Lung (tissue), 12 donors: ENCODE data around the gene BCL10. TPM values are rescaled to one million over a fixed set of nuclear protein-coding genes. Genes with fewer than 3 reads are reported as not detected.
A peak's percentile ranks its signal among the peaks of the same experiment; 100 is the strongest.

Source experiments
- ATAC-seq: fragments of 200-7000 bp; cut with Tn5 transposase; one replicate; pipeline ENCODE4 v1.9.1; 2020; ENCODE audit warnings: moderate number of reproducible peaks; ENCODE audit not compliant: insufficient read depth, low FRiP score
- DNase-seq, 3 donors: peaks; one replicate each; pipeline ENCODE4 v3.0.0-alpha.2; 2013 to 2017
- H3K27ac ChIP-seq, 2 donors: one replicate each; pipeline ENCODE4 v1.5.1; 2013; ENCODE audit warnings: mild to moderate bottlenecking in 2 of 2, moderate library complexity in 2 of 2, control low read depth in 1 of 2, inconsistent platforms in 1 of 2, low read depth in 1 of 2, low read length in 1 of 2
- H3K27me3 ChIP-seq, 3 donors: one replicate each; pipeline ENCODE4 v1.5.1; 2013; ENCODE audit warnings: low read length in 2 of 3; ENCODE audit not compliant: control insufficient read depth in 3 of 3, insufficient read depth in 3 of 3
- H3K36me3 ChIP-seq, 4 donors: one replicate each; pipeline ENCODE4 v1.5.1; 2013; ENCODE audit warnings: low read length in 4 of 4, mild to moderate bottlenecking in 1 of 4, moderate library complexity in 1 of 4; ENCODE audit not compliant: control insufficient read depth in 4 of 4, insufficient read depth in 4 of 4
- H3K4me1 ChIP-seq, 5 donors: one replicate each; pipeline ENCODE4 v1.5.1; 2013; ENCODE audit warnings: low read length in 5 of 5, mild to moderate bottlenecking in 2 of 5, moderate library complexity in 1 of 5; ENCODE audit not compliant: control insufficient read depth in 5 of 5, insufficient read depth in 5 of 5
- H3K4me3 ChIP-seq: one replicate; pipeline ENCODE4 v1.5.1; 2013; ENCODE audit warnings: mild to moderate bottlenecking, control low read depth, moderate library complexity
- H3K9ac ChIP-seq, 2 donors: one replicate each; pipeline ENCODE4 v1.5.1; 2013; ENCODE audit warnings: low read length in 2 of 2, control low read depth in 1 of 2; ENCODE audit not compliant: insufficient read depth in 1 of 2
- H3K9me3 ChIP-seq, 4 donors: one replicate each; pipeline ENCODE4 v1.5.1; 2013; ENCODE audit warnings: low read length in 3 of 4, mild to moderate bottlenecking in 1 of 4, moderate library complexity in 1 of 4; ENCODE audit not compliant: control insufficient read depth in 4 of 4, insufficient read depth in 3 of 4
- CTCF ChIP-seq: IDR thresholded peaks from 2 replicates; pipeline ENCODE4 v1.5.1; 2012; ENCODE audit warnings: mild to moderate bottlenecking; ENCODE audit errors: control extremely low read depth, extremely low read depth
- WGBS, 2 donors: extraction: QIAGEN DNeasy Blood & Tissue Kit; methylation state at CpG; one replicate each; pipeline ENCODE4 v1.1.7; 2013; 5-methylcytosine and 5-hydroxymethylcytosine counted together
- polyA plus RNA-seq, 2 donors: library from polyadenylated mRNA; stranded (reverse); fragments of 200-250 nt; gene quantifications; one replicate each; pipeline ENCODE4 v1.2.1, GENCODE V29; 2013
- total RNA-seq, 2 donors: library from RNA; depleted of rRNA in 1 of 2; stranded (reverse); fragments of >200 nt in 1 of 2; gene quantifications; one replicate each; pipeline ENCODE4 v1.2.1, GENCODE V29; 2014 to 2021
- donor health status: control.
- donor health status: control.
- donor health status: Bipolar disorder and iron deficiency.
- donor health status: healthy.
- donor health status: DM: yes; HTN: yes; CAD: no.

BCL10 gene
- total and polyA plus RNA-seq, 4 donors: 9.9 to 32.3 (median 18.8) TPM

GRCh38 chr1:85267313-85267712, 9.1 kb downstream of the BCL10 start:
- 45 to 71% methylated on average over 2 of the region's 2 CpGs for WGBS, 2 donors
- Histone ChIP-seq H3K36me3 (peaks cover 14 to 38% (median 22%) of the 10 kb centered on the region in 4 donors), H3K9me3 (no peaks in the 10 kb centered on the region), H3K4me3 (no peak overlapping the region), H3K27ac (no peak overlapping the region), H3K9ac (no peak overlapping the region), H3K4me1 (peaks cover 0 to 6% (median 0%) of the 10 kb centered on the region in 5 donors), H3K27me3 (no peaks in the 10 kb centered on the region)
- DNase-seq (no peak), ATAC-seq (no peak)
- no peak for TF ChIP-seq CTCF

GRCh38 chr1:85264150-85264549, 12.3 kb downstream of the BCL10 start:
- Histone ChIP-seq H3K9me3 (no peaks in the 10 kb centered on the region), H3K4me1 (peaks cover 0 to 10% (median 2%) of the 10 kb centered on the region in 5 donors), H3K27me3 (no peaks in the 10 kb centered on the region), H3K36me3 (peaks cover 8 to 19% (median 15%) of the 10 kb centered on the region in 4 donors), H3K9ac (no peak overlapping the region), H3K27ac (no peak overlapping the region), H3K4me3 (no peak overlapping the region)
- ATAC-seq (no peak), DNase-seq (no peak)
- no peak for TF ChIP-seq CTCF
- 89 to 92% methylated on average over 2 of the region's 2 CpGs for WGBS, 2 donors

- TF ChIP-seq CTCF: no peak
- peaks cover 0 to 17% (median 6%) of the 10 kb centered on the region in 5 donors for H3K4me1 ChIP-seq
- no peak overlapping the region for H3K27ac ChIP-seq
- H3K4me3 ChIP-seq: no peak overlapping the region
- peaks cover 5 to 15% (median 10%) of the 10 kb centered on the region in 4 donors for H3K36me3 ChIP-seq
- H3K9ac ChIP-seq: no peak overlapping the region
- no peaks in the 10 kb centered on the region for H3K27me3 ChIP-seq
- no peak for ATAC-seq
- no peaks in the 10 kb centered on the region for H3K9me3 ChIP-seq
- DNase-seq: peak in 1 of 3 donors; percentile 27
Observed at GRCh38 chr1:85262985-85263384, 13.4 kb downstream of the BCL10 start.

- Histone ChIP-seq H3K4me3 (no peak overlapping the region), H3K27me3 (no peaks in the 10 kb centered on the region), H3K9me3 (no peaks in the 10 kb centered on the region), H3K4me1 (peaks cover 1 to 26% (median 12%) of the 10 kb centered on the region in 5 donors), H3K9ac (peak overlapping the region; percentile 32 to 92), H3K36me3 (peaks cover 1 to 19% (median 7%) of the 10 kb centered on the region in 4 donors), H3K27ac (peak overlapping the region; percentile 76 to 83)
- 22 to 36% methylated on average over 7 of the region's 7 CpGs for WGBS, 2 donors
- DNase-seq: peak in 2 of 3 donors; percentile 96
- ATAC-seq: peak; percentile 41
- no peak for TF ChIP-seq CTCF
Observed at GRCh38 chr1:85259912-85260274, 16.5 kb downstream of the BCL10 start.
